NCI-H1105 treated with DMSO at 0.1 percent for 48 hours (cell line): ENCODE results near the gene IFTAP.
A peak's percentile ranks its signal among the peaks of the same experiment; 100 is the strongest.
"Not testable (repeated sequence)": the region's sequence is repeated elsewhere in the genome, so short reads cannot be mapped to it uniquely, and the experiment has no call there.

Source experiments
- DNase-seq: peaks from one replicate; lab custom pipeline; 2025; lab: John Stamatoyannopoulos, UW

The IFTAP gene

GRCh38 chr11:36638556-36638955 lies 44.3 kb downstream of the IFTAP start:
- DNase-seq: no peak

GRCh38 chr11:36657610-36658267 lies 63.4 kb downstream of the IFTAP start:
- no peak for DNase-seq

DNA sequence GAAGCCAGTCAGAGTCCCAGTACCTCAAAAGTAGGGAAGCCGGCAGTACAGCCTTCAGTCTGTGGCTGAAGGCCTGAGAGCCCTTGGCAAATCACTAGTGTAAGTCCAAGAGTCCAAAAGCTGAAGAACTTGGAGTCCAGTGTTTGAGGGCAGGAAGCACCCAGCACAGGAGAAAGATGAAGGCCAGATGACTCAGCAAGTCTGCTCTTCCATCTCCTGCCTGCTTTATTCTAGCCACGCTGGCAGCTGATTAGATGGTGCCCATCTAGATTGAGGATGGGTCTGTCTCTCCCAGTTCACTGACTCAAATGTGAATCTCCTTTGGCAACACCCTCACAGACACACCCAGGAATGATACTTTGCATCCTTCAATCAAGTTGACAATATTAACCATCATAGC lies 67.1 kb downstream of the IFTAP start:
- DNase-seq: not testable (repeated sequence)

GRCh38 chr11:36672815-36673450 lies 78.6 kb downstream of the IFTAP start:
- peak; percentile 36 for DNase-seq

DNA sequence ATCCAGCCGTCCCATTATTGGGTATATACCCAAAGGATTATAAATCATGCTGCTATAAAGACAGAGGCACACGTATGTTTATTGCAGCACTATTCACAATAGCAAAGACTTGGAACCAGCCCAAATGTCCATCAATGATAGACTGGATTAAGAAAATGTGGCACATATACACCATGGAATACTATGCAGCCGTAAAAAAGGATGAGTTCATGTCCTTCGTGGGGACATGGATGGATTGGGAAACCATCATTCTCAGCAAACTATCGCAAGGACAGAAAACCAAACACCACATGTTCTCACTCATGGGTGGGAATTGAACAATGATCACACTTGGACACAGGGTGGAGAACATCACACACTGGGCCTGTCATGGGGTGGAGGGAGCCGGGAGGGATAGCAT lies 85.2 kb downstream of the IFTAP start:
- DNase-seq: not testable (repeated sequence)

- no peak for DNase-seq
Measured at GRCh38 chr11:36683818-36684217, 89.5 kb downstream of the IFTAP start.

GRCh38 chr11:36684840-36685801 lies 90.8 kb downstream of the IFTAP start:
- DNase-seq: no peak

- DNase-seq: no peak
Measured at GRCh38 chr11:36688132-36688531, 93.8 kb downstream of the IFTAP start.

DNA sequence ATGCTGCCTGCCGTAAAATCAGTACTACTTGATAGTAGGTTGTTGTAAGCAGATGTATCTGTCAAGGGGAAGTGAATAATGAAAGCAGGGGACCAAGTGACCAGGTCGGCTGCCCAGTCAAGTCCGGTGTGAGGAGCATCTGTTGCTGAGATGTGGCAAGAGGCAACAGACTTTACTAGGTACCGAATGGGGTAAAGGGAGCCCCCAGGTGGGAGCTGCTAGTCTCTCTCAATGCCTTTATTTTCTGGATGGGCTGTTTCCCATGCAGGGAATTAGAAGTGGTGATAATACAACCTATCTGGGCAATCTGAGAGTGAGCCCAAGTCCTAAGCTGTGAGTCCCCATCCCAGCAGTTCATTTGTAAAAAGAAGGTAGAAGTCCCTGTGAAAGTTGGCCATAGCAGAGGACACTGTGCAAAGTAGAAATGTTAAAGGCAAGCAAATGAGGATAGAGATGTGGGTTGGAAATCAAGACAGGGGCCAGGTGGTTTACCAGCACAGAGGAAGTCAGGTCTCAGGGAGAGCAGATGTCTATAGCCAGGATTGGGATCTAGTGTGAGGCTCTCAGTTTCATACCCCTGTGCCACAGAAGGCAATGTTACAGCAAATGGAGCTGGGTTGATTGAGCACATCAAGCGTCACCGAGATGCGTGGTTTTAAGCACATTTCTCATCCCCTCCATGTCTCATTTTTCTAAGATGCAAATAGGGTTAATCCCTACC lies 94.4 kb downstream of the IFTAP start:
- no peak for DNase-seq

- no peak for DNase-seq
Measured at GRCh38 chr11:36689442-36689841, 95.1 kb downstream of the IFTAP start.

GRCh38 chr11:36692704-36693103 lies 98.4 kb downstream of the IFTAP start:
- no peak for DNase-seq

DNA sequence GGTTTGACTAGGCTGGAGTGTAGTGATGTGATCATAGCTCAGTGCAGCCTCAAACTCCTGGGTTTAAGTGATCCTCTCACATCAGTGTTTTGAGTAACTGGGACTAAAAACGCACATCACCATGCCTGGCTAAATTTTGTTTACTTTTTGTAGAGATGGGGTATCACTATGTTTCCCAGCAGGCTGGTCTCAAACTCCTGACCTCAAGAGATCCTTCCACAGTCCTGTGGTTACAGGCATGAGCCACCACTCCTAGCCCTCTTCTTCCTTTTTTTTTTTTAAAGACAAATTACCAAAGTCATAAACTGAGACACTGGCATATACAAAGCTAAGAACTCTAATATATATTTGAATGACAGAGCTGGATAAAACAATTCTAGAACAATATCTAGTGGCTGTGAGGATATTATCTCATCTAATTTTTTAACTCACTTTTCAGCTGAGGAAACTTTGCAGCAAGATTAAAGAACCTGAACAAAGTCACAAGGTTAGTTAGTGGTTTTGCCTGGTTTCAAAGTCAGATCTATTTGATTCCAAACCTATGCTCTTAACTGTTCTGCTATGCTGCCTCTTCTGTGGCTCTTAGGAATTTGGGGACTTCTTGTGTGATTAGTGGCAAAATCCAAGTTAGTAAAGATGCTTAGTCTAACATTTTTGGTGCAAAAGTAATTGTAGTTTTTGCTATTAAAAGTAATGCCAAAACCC lies 99.0 kb downstream of the IFTAP start:
- DNase-seq: no peak

- DNase-seq: no peak
Measured at GRCh38 chr11:36695111-36695510, 100.8 kb downstream of the IFTAP start.

GRCh38 chr11:36695571-36695970 lies 101.3 kb downstream of the IFTAP start:
- no peak for DNase-seq

GRCh38 chr11:36696550-36696949 lies 102.2 kb downstream of the IFTAP start:
- DNase-seq: no peak

DNA sequence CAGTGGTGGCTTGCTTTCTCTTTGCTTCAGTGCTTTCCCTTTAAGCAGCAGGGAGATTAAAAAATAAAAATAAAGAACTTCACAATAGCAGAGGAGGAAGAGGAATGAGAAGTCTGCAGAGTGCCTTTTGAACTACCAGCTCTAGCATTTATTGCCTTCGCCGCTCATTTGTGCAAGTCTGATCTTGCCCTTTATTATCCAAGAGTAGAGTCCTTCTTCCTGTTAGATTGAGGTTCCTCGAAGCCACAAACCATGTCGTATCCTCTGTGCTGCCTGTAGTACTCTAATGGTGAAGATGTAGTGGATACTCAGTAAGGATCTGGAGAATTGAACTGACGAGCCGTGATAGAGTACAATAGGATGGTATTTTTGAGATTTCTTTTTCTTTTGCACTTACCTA lies 105.0 kb downstream of the IFTAP start:
- DNase-seq: no peak

GRCh38 chr11:36700246-36700645 lies 105.9 kb downstream of the IFTAP start:
- DNase-seq: no peak

- peak; percentile 71 for DNase-seq
Measured at GRCh38 chr11:36702330-36703054, 108.2 kb downstream of the IFTAP start.

DNA sequence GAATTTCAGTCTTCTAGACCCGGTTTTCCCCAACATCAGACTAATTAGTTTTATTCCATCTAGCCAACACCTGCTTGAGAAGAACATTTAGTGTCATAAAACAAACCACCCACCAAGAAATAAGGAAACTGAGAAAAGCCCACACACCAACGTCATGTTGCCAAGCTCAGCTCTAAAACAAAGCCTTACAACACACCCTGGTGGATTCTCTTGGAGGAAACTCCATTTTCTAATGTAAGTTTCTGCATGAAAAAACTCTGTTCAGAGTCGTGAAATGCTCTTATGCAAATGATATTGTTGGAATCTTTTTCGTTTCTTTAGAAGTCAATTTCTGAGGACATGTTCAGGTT lies 108.7 kb downstream of the IFTAP start:
- no peak for DNase-seq
